NCI-H2029 treated with DMSO at 0.1 percent for 48 hours (cell line): ENCODE measurements around the gene HBQ1.
"Not testable (repeated sequence)": the region's sequence is repeated elsewhere in the genome, so short reads cannot be mapped to it uniquely, and the experiment has no call there.

Source experiments
- DNase-seq: peaks from one replicate; lab custom pipeline; 2025; lab: John Stamatoyannopoulos, UW

HBQ1 gene

GRCh38 chr16:211631-212180 is 31.4 kb downstream of the HBQ1 start:
- DNase-seq = not testable (repeated sequence)

- no peak for DNase-seq
These were observed 32.7 kb downstream of the HBQ1 start for GRCh38 chr16:212999-213398.

- no peak for DNase-seq
These were observed 39.8 kb downstream of the HBQ1 start for GRCh38 chr16:220021-220420.

GRCh38 chr16:228151-228851 is 48.0 kb downstream of the HBQ1 start:
- DNase-seq = peak; percentile 10

GRCh38 chr16:228852-229730 is 48.8 kb downstream of the HBQ1 start, which contains the start of gene LUC7L:
TSS of gene LUC7L (minus strand) at chr16:229449. CDS start at chr16:229339, 110 bp downstream.
- peak; percentile 57 for DNase-seq

- no peak for DNase-seq
These were observed 49.5 kb downstream of the HBQ1 start for GRCh38 chr16:229731-230281.

GRCh38 chr16:230351-230750 is 50.1 kb downstream of the HBQ1 start:
- not testable (repeated sequence) for DNase-seq
